Measurements from ENCODE around the gene GABRB2.

The GABRB2 gene

GRCh38 chr5:161400583-161400982 is 145.9 kb downstream of the GABRB2 start:
- in situ Hi-C loops (cut with HindIII; ENCODE audit: low pct_ligation_motif_present, low pct_unique_long_range_greater_than_20kb, low sequenced_read_pairs): no loop called here

GRCh38 chr5:161399996-161400562 is 146.4 kb downstream of the GABRB2 start:
- in situ Hi-C loops (cut with HindIII; ENCODE audit: low pct_ligation_motif_present, low pct_unique_long_range_greater_than_20kb, low sequenced_read_pairs): no loop called here
- no peak for DNase-seq

More at GRCh38 chr5:161400583-161400982, 145.9 kb downstream of the GABRB2 start:
- no peak for DNase-seq

- in situ Hi-C loops (cut with HindIII; ENCODE audit: low pct_ligation_motif_present, low pct_unique_long_range_greater_than_20kb, low sequenced_read_pairs): no loop called here
- no peak for DNase-seq
These were observed 149.1 kb downstream of the GABRB2 start for GRCh38 chr5:161397448-161397847.

GRCh38 chr5:161396171-161396570 is 150.4 kb downstream of the GABRB2 start:
- in situ Hi-C loops (cut with HindIII; ENCODE audit: low pct_ligation_motif_present, low pct_unique_long_range_greater_than_20kb, low sequenced_read_pairs): no loop called here
- no peak for DNase-seq

GRCh38 chr5:161391724-161392123 is 154.8 kb downstream of the GABRB2 start:
- in situ Hi-C loops (cut with HindIII; ENCODE audit: low pct_ligation_motif_present, low pct_unique_long_range_greater_than_20kb, low sequenced_read_pairs): no loop called here
- no peak for DNase-seq

GRCh38 chr5:161391016-161391415 is 155.5 kb downstream of the GABRB2 start:
- in situ Hi-C loops (cut with HindIII; ENCODE audit: low pct_ligation_motif_present, low pct_unique_long_range_greater_than_20kb, low sequenced_read_pairs): no loop called here
- DNase-seq: no peak

GRCh38 chr5:161387121-161387520 is 159.4 kb downstream of the GABRB2 start:
- DNase-seq: no peak
- in situ Hi-C loops (cut with HindIII; ENCODE audit: low pct_ligation_motif_present, low pct_unique_long_range_greater_than_20kb, low sequenced_read_pairs): no loop called here

GRCh38 chr5:161385027-161385426 is 161.5 kb downstream of the GABRB2 start:
- in situ Hi-C loops (cut with HindIII; ENCODE audit: low pct_ligation_motif_present, low pct_unique_long_range_greater_than_20kb, low sequenced_read_pairs): no loop called here
- DNase-seq: no peak

- in situ Hi-C loops (cut with HindIII; ENCODE audit: low pct_ligation_motif_present, low pct_unique_long_range_greater_than_20kb, low sequenced_read_pairs): no loop called here
- no peak for DNase-seq
These were observed 163.8 kb downstream of the GABRB2 start for GRCh38 chr5:161382685-161383084.

- in situ Hi-C loops (cut with HindIII; ENCODE audit: low pct_ligation_motif_present, low pct_unique_long_range_greater_than_20kb, low sequenced_read_pairs): no loop called here
- DNase-seq: no peak
These were observed 166.0 kb downstream of the GABRB2 start for GRCh38 chr5:161380486-161380885.

- in situ Hi-C loops (cut with HindIII; ENCODE audit: low pct_ligation_motif_present, low pct_unique_long_range_greater_than_20kb, low sequenced_read_pairs): no loop called here
- DNase-seq: no peak
These were observed 167.8 kb downstream of the GABRB2 start for GRCh38 chr5:161378701-161379100.

- in situ Hi-C loops (cut with HindIII; ENCODE audit: low pct_ligation_motif_present, low pct_unique_long_range_greater_than_20kb, low sequenced_read_pairs): no loop called here
- no peak for DNase-seq
These were observed 170.5 kb downstream of the GABRB2 start for GRCh38 chr5:161376034-161376433.

GRCh38 chr5:161373345-161373707 is 173.2 kb downstream of the GABRB2 start:
- no peak for DNase-seq
- in situ Hi-C loops (cut with HindIII; ENCODE audit: low pct_ligation_motif_present, low pct_unique_long_range_greater_than_20kb, low sequenced_read_pairs): no loop called here

- DNase-seq: no peak
- in situ Hi-C loops (cut with HindIII; ENCODE audit: low pct_ligation_motif_present, low pct_unique_long_range_greater_than_20kb, low sequenced_read_pairs): no loop called here
These were observed 173.7 kb downstream of the GABRB2 start for GRCh38 chr5:161372682-161373344.

GRCh38 chr5:161369022-161369421 is 177.5 kb downstream of the GABRB2 start:
- in situ Hi-C loops (cut with HindIII; ENCODE audit: low pct_ligation_motif_present, low pct_unique_long_range_greater_than_20kb, low sequenced_read_pairs): no loop called here

GRCh38 chr5:161358446-161358845 is 188.1 kb downstream of the GABRB2 start:
- in situ Hi-C loops (cut with HindIII; ENCODE audit: low pct_ligation_motif_present, low pct_unique_long_range_greater_than_20kb, low sequenced_read_pairs): no loop called here
- DNase-seq: no peak

More at GRCh38 chr5:161369022-161369421, 177.5 kb downstream of the GABRB2 start:
- no peak for DNase-seq

- in situ Hi-C loops (cut with HindIII; ENCODE audit: low pct_ligation_motif_present, low pct_unique_long_range_greater_than_20kb, low sequenced_read_pairs): no loop called here
These were observed 202.3 kb downstream of the GABRB2 start for GRCh38 chr5:161344234-161344633.

GRCh38 chr5:161342886-161343285 is 203.6 kb downstream of the GABRB2 start:
- in situ Hi-C loops (cut with HindIII; ENCODE audit: low pct_ligation_motif_present, low pct_unique_long_range_greater_than_20kb, low sequenced_read_pairs): no loop called here
- no peak for DNase-seq

More at GRCh38 chr5:161344234-161344633, 202.3 kb downstream of the GABRB2 start:
- no peak for DNase-seq

GRCh38 chr5:161340012-161340411 is 206.5 kb downstream of the GABRB2 start:
- DNase-seq: no peak
- in situ Hi-C loops (cut with HindIII; ENCODE audit: low pct_ligation_motif_present, low pct_unique_long_range_greater_than_20kb, low sequenced_read_pairs): no loop called here

- DNase-seq: no peak
- in situ Hi-C loops (cut with HindIII; ENCODE audit: low pct_ligation_motif_present, low pct_unique_long_range_greater_than_20kb, low sequenced_read_pairs): no loop called here
These were observed 213.2 kb downstream of the GABRB2 start for GRCh38 chr5:161333194-161333880.
